Effector CD8-positive, alpha-beta T cell (primary cell): Measurements from ENCODE around the gene CXCL5.
"Not testable (repeated sequence)": the region's sequence is repeated elsewhere in the genome, so short reads cannot be mapped to it uniquely, and the experiment has no call there.

Source experiments
- DNase-seq: peaks from one replicate; lab custom pipeline; 2025; lab: John Stamatoyannopoulos, UW

Gene CXCL5

GRCh38 chr4:74015126-74015780 lies 16.8 kb upstream of the CXCL5 start:
- DNase-seq = no peak

- no peak for DNase-seq
Observed at GRCh38 chr4:74014332-74014731, 15.9 kb upstream of the CXCL5 start.

- no peak for DNase-seq
Observed at GRCh38 chr4:74013264-74013663, 14.8 kb upstream of the CXCL5 start.

- no peak for DNase-seq
Observed at GRCh38 chr4:74012130-74012529, 13.7 kb upstream of the CXCL5 start.

GRCh38 chr4:74009307-74009706 lies 10.8 kb upstream of the CXCL5 start:
- DNase-seq = no peak

- DNase-seq = no peak
Observed at GRCh38 chr4:74006009-74006476, 7.6 kb upstream of the CXCL5 start.

GRCh38 chr4:74005528-74005927 lies 7.1 kb upstream of the CXCL5 start:
- DNase-seq = no peak

- no peak for DNase-seq
Observed at GRCh38 chr4:74004668-74005067, 6.2 kb upstream of the CXCL5 start.

- DNase-seq = no peak
Observed at GRCh38 chr4:74000301-74000700, 1.8 kb upstream of the CXCL5 start.

GRCh38 chr4:73992050-73992449 lies 6.4 kb downstream of the CXCL5 start:
- no peak for DNase-seq

- no peak for DNase-seq
Observed at GRCh38 chr4:73991742-73992000, 6.8 kb downstream of the CXCL5 start.

GRCh38 chr4:73990988-73991741 lies 7.3 kb downstream of the CXCL5 start:
- DNase-seq = no peak

- no peak for DNase-seq
Observed at GRCh38 chr4:73989928-73990327, 8.5 kb downstream of the CXCL5 start.

GRCh38 chr4:73989031-73989430 lies 9.4 kb downstream of the CXCL5 start:
- no peak for DNase-seq

GRCh38 chr4:73988061-73988460 lies 10.4 kb downstream of the CXCL5 start, which contains the start of gene PPBP:
TSS of gene PPBP (minus strand) at chr4:73988190. CDS start at chr4:73988103, 87 bp downstream.
- DNase-seq = no peak

- DNase-seq = no peak
Observed at GRCh38 chr4:73985528-73985852, 13.0 kb downstream of the CXCL5 start.

- DNase-seq = no peak
Observed at GRCh38 chr4:73984736-73985527, 13.5 kb downstream of the CXCL5 start.

- DNase-seq = not testable (repeated sequence)
Observed at GRCh38 chr4:73981175-73981574, 17.3 kb downstream of the CXCL5 start.

GRCh38 chr4:73979407-73979957 lies 19.0 kb downstream of the CXCL5 start:
- no peak for DNase-seq

- DNase-seq = no peak
Observed at GRCh38 chr4:73978886-73979285, 19.6 kb downstream of the CXCL5 start.

- DNase-seq = no peak
Observed at GRCh38 chr4:73976716-73977115, 21.8 kb downstream of the CXCL5 start.

- DNase-seq = no peak
Observed at GRCh38 chr4:73976217-73976616, 22.3 kb downstream of the CXCL5 start.

- DNase-seq = no peak
Observed at GRCh38 chr4:73974352-73974751, 24.1 kb downstream of the CXCL5 start.
